Ishikawa (cell line): ENCODE results near the gene COPZ1.

Source experiments
- CEBPB ChIP-seq: IDR thresholded peaks from 2 replicates; pipeline ENCODE4 v1.6.1; 2012
- CREB1 ChIP-seq: IDR thresholded peaks from 2 replicates; pipeline ENCODE4 v1.6.1; 2012; ENCODE audit warnings: low read depth
- EGR1 ChIP-seq: IDR thresholded peaks from 2 replicates; pipeline ENCODE4 v1.6.1; 2012
- FOXM1 ChIP-seq: IDR thresholded peaks from 2 replicates; pipeline ENCODE4 v1.6.1; 2012; ENCODE audit warnings: low read depth, borderline replicate concordance
- NFIC ChIP-seq: IDR thresholded peaks from 2 replicates; pipeline ENCODE4 v1.6.1; 2012
- RAD21 ChIP-seq: IDR thresholded peaks from 2 replicates; pipeline ENCODE4 v1.6.1; 2012; ENCODE audit warnings: low read depth
- TAF1 ChIP-seq: IDR thresholded peaks from 2 replicates; pipeline ENCODE4 v1.6.1; 2012; ENCODE audit warnings: low read depth, mild to moderate bottlenecking
- TCF12 ChIP-seq: IDR thresholded peaks from 2 replicates; pipeline ENCODE4 v1.6.1; 2012; ENCODE audit warnings: low read depth
- TEAD4 ChIP-seq: IDR thresholded peaks from 2 replicates; pipeline ENCODE4 v1.6.1; 2012
- TF ChIP-seq, protein P1 (sequence below): IDR thresholded peaks from 2 replicates; pipeline ENCODE4 v1.6.1; 2012; ENCODE audit warnings: low read depth, mild to moderate bottlenecking

The COPZ1 gene

DNA sequence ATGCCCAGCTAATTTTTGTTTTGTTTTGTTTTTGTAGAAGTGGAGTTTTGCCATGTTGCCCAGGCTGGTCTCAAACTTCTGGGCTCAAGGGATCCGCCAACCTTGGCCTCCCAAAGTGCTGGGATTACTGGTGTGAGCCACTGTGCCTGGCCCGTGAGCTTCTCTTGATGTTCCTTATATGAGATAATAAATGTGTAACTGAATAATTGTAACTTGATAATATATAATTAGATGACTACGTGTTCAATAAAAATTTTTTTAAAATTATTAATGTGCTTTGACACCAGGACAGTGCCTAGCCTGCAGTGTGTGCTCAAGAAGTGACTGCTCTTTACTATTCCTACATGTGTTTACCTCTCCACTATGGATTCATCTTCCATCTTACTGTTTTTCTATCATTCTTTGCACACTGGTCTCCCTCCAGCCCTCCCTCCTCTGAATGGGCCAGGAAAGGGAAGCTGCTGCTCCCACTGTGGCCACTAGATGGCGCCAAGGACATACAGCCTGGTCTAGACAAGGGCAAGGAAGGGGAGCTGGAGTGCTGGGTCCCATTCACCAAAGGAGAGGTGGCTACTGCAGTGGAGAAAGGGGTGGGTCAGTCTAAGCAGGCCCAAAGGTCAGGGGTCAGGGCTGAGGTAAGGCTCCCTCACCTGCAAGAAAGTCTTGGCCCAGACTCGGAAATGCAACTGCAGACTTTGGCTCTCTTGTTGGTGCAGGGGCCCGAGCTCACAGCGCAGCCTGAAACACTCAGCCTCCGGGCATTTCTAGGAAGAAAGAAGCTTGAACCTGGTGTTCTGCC lies 74.3 kb downstream of the COPZ1 start:
- no peak for TF ChIP-seq CEBPB
- TF ChIP-seq FOXM1, result no peak
- peak; percentile 99 for TF ChIP-seq RAD21
- no peak for TF ChIP-seq NFIC

DNA sequence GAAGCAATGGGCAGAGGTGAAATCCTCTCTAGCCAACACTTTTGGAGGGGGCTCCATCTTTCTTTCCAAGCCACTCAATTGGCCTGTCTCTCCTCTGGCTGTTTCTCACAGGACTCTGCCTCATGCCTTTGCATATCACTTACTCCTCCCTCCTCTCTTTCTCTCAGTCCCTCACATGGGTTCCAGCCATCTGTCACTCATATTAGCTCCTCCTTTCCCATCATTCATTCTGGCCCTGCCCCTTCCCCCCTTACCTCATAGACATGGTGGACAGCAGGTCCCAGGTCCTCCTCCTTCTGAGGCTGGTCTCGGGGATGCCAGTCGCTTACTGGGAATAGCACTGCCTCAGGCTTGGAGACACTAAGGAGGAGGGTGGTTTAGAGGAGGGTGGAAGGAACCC lies 76.2 kb downstream of the COPZ1 start:
- TF ChIP-seq TAF1, result no peak
- TF ChIP-seq RAD21, result no peak
- no peak for TF ChIP-seq FOXM1
- TF ChIP-seq TEAD4, result no peak
- no peak for TF ChIP-seq CREB1
- TF ChIP-seq TCF12, result no peak
- no peak for TF ChIP-seq EGR1
- TF ChIP-seq, protein P1, sequence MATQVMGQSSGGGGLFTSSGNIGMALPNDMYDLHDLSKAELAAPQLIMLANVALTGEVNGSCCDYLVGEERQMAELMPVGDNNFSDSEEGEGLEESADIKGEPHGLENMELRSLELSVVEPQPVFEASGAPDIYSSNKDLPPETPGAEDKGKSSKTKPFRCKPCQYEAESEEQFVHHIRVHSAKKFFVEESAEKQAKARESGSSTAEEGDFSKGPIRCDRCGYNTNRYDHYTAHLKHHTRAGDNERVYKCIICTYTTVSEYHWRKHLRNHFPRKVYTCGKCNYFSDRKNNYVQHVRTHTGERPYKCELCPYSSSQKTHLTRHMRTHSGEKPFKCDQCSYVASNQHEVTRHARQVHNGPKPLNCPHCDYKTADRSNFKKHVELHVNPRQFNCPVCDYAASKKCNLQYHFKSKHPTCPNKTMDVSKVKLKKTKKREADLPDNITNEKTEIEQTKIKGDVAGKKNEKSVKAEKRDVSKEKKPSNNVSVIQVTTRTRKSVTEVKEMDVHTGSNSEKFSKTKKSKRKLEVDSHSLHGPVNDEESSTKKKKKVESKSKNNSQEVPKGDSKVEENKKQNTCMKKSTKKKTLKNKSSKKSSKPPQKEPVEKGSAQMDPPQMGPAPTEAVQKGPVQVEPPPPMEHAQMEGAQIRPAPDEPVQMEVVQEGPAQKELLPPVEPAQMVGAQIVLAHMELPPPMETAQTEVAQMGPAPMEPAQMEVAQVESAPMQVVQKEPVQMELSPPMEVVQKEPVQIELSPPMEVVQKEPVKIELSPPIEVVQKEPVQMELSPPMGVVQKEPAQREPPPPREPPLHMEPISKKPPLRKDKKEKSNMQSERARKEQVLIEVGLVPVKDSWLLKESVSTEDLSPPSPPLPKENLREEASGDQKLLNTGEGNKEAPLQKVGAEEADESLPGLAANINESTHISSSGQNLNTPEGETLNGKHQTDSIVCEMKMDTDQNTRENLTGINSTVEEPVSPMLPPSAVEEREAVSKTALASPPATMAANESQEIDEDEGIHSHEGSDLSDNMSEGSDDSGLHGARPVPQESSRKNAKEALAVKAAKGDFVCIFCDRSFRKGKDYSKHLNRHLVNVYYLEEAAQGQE, result no peak
